MCF 10A (cell line): Measurements from ENCODE around the gene PPP1R26. TPM values are rescaled to one million over a fixed set of nuclear protein-coding genes. Genes with fewer than 3 reads are reported as not detected.
A peak's percentile ranks its signal among the peaks of the same experiment; 100 is the strongest.
"Not testable (repeated sequence)": the region's sequence is repeated elsewhere in the genome, so short reads cannot be mapped to it uniquely, and the experiment has no call there.

Experiments used
- BruUV-seq: library from RNA; stranded (reverse); fragments of 400-500 nt; replicated peaks from 2 replicates; lab custom pipeline; 2021; lab: Mats Ljungman, UMichigan
- CTCF ChIA-PET: fragments of 300-600 bp; sonication (Branson Sonifier 250); formaldehyde crosslinking; extraction: SDS; loops from one replicate; lab custom pipeline; 2021; ENCODE audit warnings: antibody characterized with exemption, inconsistent platforms; lab: Yijun Ruan, JAX
- POLR2A ChIA-PET: fragments of 300-600, 350-650 bp; sonication (Branson Sonifier 250); formaldehyde crosslinking; extraction: SDS; loops from one replicate; lab custom pipeline; 2020; ENCODE audit warnings: antibody characterized with exemption, inconsistent platforms; lab: Yijun Ruan, JAX
- DNase-seq: peaks from one replicate; pipeline ENCODE4 v3.0.0-alpha.2; 2018; ENCODE audit not compliant: unreplicated experiment
- H3K27ac Mint-ChIP-seq: one replicate; pipeline ENCODE4 v1.8.0; 2022; ENCODE audit warnings: mild to moderate bottlenecking, low read depth, mixed read lengths; ENCODE audit not compliant: unreplicated experiment
- H3K27me3 Mint-ChIP-seq: one replicate; pipeline ENCODE4 v1.8.0; 2022; ENCODE audit warnings: mixed read lengths; ENCODE audit not compliant: insufficient read depth, unreplicated experiment
- H3K36me3 Mint-ChIP-seq: one replicate; pipeline ENCODE4 v1.8.0; 2022; ENCODE audit warnings: mild to moderate bottlenecking, moderate library complexity, mixed read lengths; ENCODE audit not compliant: insufficient read depth, unreplicated experiment
- H3K4me1 Mint-ChIP-seq: one replicate; pipeline ENCODE4 v1.8.0; 2022; ENCODE audit warnings: mixed read lengths; ENCODE audit not compliant: insufficient read depth, unreplicated experiment
- H3K4me3 Mint-ChIP-seq: one replicate; pipeline ENCODE4 v1.8.0; 2022; ENCODE audit warnings: mild to moderate bottlenecking, moderate library complexity, mixed read lengths; ENCODE audit not compliant: unreplicated experiment
- H3K9me3 Mint-ChIP-seq: one replicate; pipeline ENCODE4 v1.8.0; 2022; ENCODE audit warnings: mixed read lengths; ENCODE audit not compliant: unreplicated experiment
- CTCF ChIP-seq: fragments of 200-600 bp; IDR thresholded peaks from one replicate; pipeline ENCODE4 v1.8.0; 2022; ENCODE audit warnings: antibody characterized with exemption, mild to moderate bottlenecking; ENCODE audit not compliant: unreplicated experiment
- intact Hi-C: fragments of 100-400 bp; cut with micrococcal nuclease; formaldehyde crosslinking; loops from 2 replicates; pipeline ENCODE4 v1.14.1; 2022
- total RNA-seq: library from RNA; stranded (reverse); gene quantifications from 2 replicates; pipeline ENCODE4 v1.2.3, GENCODE V29; 2022

Gene PPP1R26
- total RNA-seq, 1 experiment from 2014 or later: 19.1 TPM

- H3K4me1 Mint-ChIP-seq: no peaks in the 10 kb centered on the region
- peaks cover 41% of the 10 kb centered on the region for H3K27me3 Mint-ChIP-seq
- TF ChIP-seq CTCF: no peak
- POLR2A ChIA-PET: no interaction called here
- no TSS peak for BruUV-seq
- H3K27ac Mint-ChIP-seq: no peak overlapping the region
- no peaks in the 10 kb centered on the region for H3K36me3 Mint-ChIP-seq
- no peak for DNase-seq
- H3K4me3 Mint-ChIP-seq: no peak overlapping the region
- CTCF ChIA-PET: no interaction called here
- H3K9me3 Mint-ChIP-seq: peaks cover 8% of the 10 kb centered on the region
- intact Hi-C loops: no loop called here
Measured at GRCh38 chr9:135456436-135457104, 23.0 kb upstream of the PPP1R26 start.

GRCh38 chr9:135458478-135458877, 21.1 kb upstream of the PPP1R26 start:
- H3K9me3 Mint-ChIP-seq, DNase-seq, POLR2A ChIA-PET, H3K27ac Mint-ChIP-seq, CTCF ChIA-PET, H3K4me3 Mint-ChIP-seq, BruUV-seq, H3K36me3 Mint-ChIP-seq, intact Hi-C loops, H3K4me1 Mint-ChIP-seq: not testable (repeated sequence)
- H3K27me3 Mint-ChIP-seq: peaks cover 27% of the 10 kb centered on the region

GRCh38 chr9:135461936-135462335, 17.6 kb upstream of the PPP1R26 start:
- BruUV-seq: no TSS peak
- ChIA-PET POLR2A (no interaction called here), CTCF (interaction anchor here (1.1 kb wide), 1 partner anchor 49 kb away, joined by 3 read pairs; no protein-coding TSS in a partner anchor)
- no peak for DNase-seq
- Mint-ChIP-seq H3K27ac (peak overlapping the region; percentile 5), H3K4me3 (no peak overlapping the region), H3K4me1 (peaks cover 8% of the 10 kb centered on the region), H3K36me3 (no peaks in the 10 kb centered on the region), H3K9me3 (no peaks in the 10 kb centered on the region), H3K27me3 (no peaks in the 10 kb centered on the region)
- intact Hi-C loops: no loop called here
- TF ChIP-seq CTCF: no peak

GRCh38 chr9:135463140-135463539, 16.4 kb upstream of the PPP1R26 start:
- H3K27me3 Mint-ChIP-seq: no peaks in the 10 kb centered on the region
- H3K9me3 Mint-ChIP-seq: no peaks in the 10 kb centered on the region
- peaks cover 8% of the 10 kb centered on the region for H3K4me1 Mint-ChIP-seq
- no peaks in the 10 kb centered on the region for H3K36me3 Mint-ChIP-seq
- intact Hi-C loops: no loop called here
- peak; percentile 57 for DNase-seq
- POLR2A ChIA-PET: interaction anchor here (0.9 to 1.0 kb wide), 2 partner anchors 15 kb away, joined by 6 to 7 read pairs; no protein-coding TSS in a partner anchor
- TF ChIP-seq CTCF: no peak
- CTCF ChIA-PET: interaction anchor here (0.7 to 1.1 kb wide), 2 partner anchors 17 to 50 kb away, joined by 3 read pairs; no protein-coding TSS in a partner anchor
- no TSS peak for BruUV-seq
- H3K4me3 Mint-ChIP-seq: no peak overlapping the region
- H3K27ac Mint-ChIP-seq: no peak overlapping the region
